Measurements from ENCODE around the gene RPRML. TPM values are rescaled to one million over a fixed set of nuclear protein-coding genes. Genes with fewer than 3 reads are reported as not detected.

The RPRML gene
- total and polyA plus RNA-seq, 7 donors, result 0.03 to 0.43 (median 0.30) TPM; not detected in 2

- 80 to 83% (median 82%) methylated on average over 11 of the region's 11 CpGs for WGBS, 3 donors
- no peak for DNase-seq
- TF ChIP-seq CTCF (IDR thresholded peaks at IDR 0.05), result no peak
Measured at GRCh38 chr17:46949291-46950174, 29.5 kb downstream of the RPRML start.

GRCh38 chr17:46948544-46948943 is 30.5 kb downstream of the RPRML start:
- no peak for DNase-seq
- intact Hi-C loops (cut with DNase I), result no loop called here

More at GRCh38 chr17:46949291-46950174, 29.5 kb downstream of the RPRML start:
- H3K9me3 ChIP-seq, result no peaks in the 10 kb centered on the region
- no peak overlapping the region for H3K4me3 ChIP-seq
- peaks cover under 1% of the 10 kb centered on the region for H3K4me1 ChIP-seq
- peaks cover 0 to 2% of the 10 kb centered on the region in 2 donors for H3K36me3 ChIP-seq (ENCODE audit: insufficient read depth in 1 of 2, low read depth in 1 of 2)
- ATAC-seq, result no peak
- intact Hi-C loops (cut with DNase I), result no loop called here
- H3K27ac ChIP-seq, result no peak overlapping the region
- H3K27me3 ChIP-seq (ENCODE audit: insufficient read depth in 3 of 3, low read length in 2 of 3), result peaks cover 0 to 3% (median 3%) of the 10 kb centered on the region in 3 donors

GRCh38 chr17:46947216-46947615 is 31.8 kb downstream of the RPRML start:
- WGBS, 3 donors, result 69 to 71% (median 71%) methylated on average over 3 of the region's 3 CpGs
- intact Hi-C loops (cut with DNase I), result no loop called here

More at GRCh38 chr17:46948544-46948943, 30.5 kb downstream of the RPRML start:
- TF ChIP-seq CTCF (IDR thresholded peaks at IDR 0.05), result no peak
- H3K9me3 ChIP-seq, result no peaks in the 10 kb centered on the region
- H3K27me3 ChIP-seq (ENCODE audit: insufficient read depth in 3 of 3, low read length in 2 of 3), result peaks cover 0 to 3% (median 3%) of the 10 kb centered on the region in 3 donors
- H3K36me3 ChIP-seq (ENCODE audit: insufficient read depth in 1 of 2, low read depth in 1 of 2), result peaks cover 0 to 2% of the 10 kb centered on the region in 2 donors
- no peak overlapping the region for H3K27ac ChIP-seq
- H3K4me1 ChIP-seq, result peaks cover 11% of the 10 kb centered on the region
- ATAC-seq, result no peak
- WGBS, 3 donors, result 93 to 95% (median 93%) methylated on average over 5 of the region's 5 CpGs
- no peak overlapping the region for H3K4me3 ChIP-seq

GRCh38 chr17:46944931-46945330 is 34.1 kb downstream of the RPRML start:
- intact Hi-C loops (cut with DNase I), result no loop called here
- no peak overlapping the region for H3K27ac ChIP-seq
- peaks cover 0 to 20% of the 10 kb centered on the region in 2 donors for H3K36me3 ChIP-seq (ENCODE audit: insufficient read depth in 1 of 2, low read depth in 1 of 2)
- no peaks in the 10 kb centered on the region for H3K9me3 ChIP-seq
- TF ChIP-seq CTCF (IDR thresholded peaks at IDR 0.05), result no peak
- ATAC-seq (no peak), DNase-seq (no peak)
- 35 to 40% (median 37%) methylated on average over 10 of the region's 10 CpGs for WGBS, 3 donors
- peaks cover 14% of the 10 kb centered on the region for H3K4me1 ChIP-seq
- H3K4me3 ChIP-seq, result no peak overlapping the region
- no peaks in the 10 kb centered on the region for H3K27me3 ChIP-seq (ENCODE audit: insufficient read depth in 3 of 3, low read length in 2 of 3)

More at GRCh38 chr17:46947216-46947615, 31.8 kb downstream of the RPRML start:
- no peaks in the 10 kb centered on the region for H3K9me3 ChIP-seq
- ATAC-seq, result no peak
- no peak overlapping the region for H3K27ac ChIP-seq
- no peak for DNase-seq
- H3K36me3 ChIP-seq (ENCODE audit: insufficient read depth in 1 of 2, low read depth in 1 of 2), result peaks cover 0 to 2% of the 10 kb centered on the region in 2 donors
- peaks cover 14% of the 10 kb centered on the region for H3K4me1 ChIP-seq
- no peak overlapping the region for H3K4me3 ChIP-seq
- TF ChIP-seq CTCF (IDR thresholded peaks at IDR 0.05), result no peak
- peaks cover 0 to 3% (median 1%) of the 10 kb centered on the region in 3 donors for H3K27me3 ChIP-seq (ENCODE audit: insufficient read depth in 3 of 3, low read length in 2 of 3)
